Measurements from ENCODE around the gene SIN3A. TPM values are rescaled to one million over a fixed set of nuclear protein-coding genes. Genes with fewer than 3 reads are reported as not detected.

Gene SIN3A
- total RNA-seq, 1 experiment from 2014 or later: 29.4 TPM

DNA sequence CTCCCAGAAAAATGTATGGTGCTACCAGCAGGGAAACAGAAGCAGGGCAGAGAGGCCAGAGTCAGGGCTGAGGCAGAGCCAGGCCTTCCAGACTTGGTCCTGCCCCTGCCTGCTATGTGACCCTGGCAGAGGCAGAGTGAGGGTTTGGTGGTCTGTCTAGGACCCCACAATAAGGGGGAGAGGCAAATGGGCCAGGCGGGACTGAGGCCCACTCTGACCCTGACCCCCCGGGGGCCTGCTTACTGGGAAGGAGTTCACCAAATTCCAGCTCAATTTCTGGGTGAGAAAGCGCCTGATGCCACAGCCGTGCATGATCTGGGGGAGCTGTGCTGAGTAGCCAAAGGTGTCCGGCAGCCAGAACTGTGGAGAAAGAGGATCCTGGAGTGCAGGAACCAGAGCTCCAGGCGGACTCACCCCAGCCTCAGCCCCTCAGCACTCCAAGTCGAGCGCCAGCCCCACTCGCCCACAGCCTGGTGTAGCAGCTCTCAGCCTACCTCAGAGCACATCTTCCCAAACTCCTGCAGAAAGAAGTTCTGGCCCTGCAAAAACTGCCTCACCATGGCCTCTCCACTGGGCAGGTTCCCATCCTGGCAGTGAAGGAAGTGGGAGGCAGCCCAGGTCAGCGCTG, 90.0 kb downstream of the SIN3A start:
- Histone ChIP-seq H3K27ac (no peak overlapping the region), H3K4me3 (no peak overlapping the region), H3K36me3 (peaks cover 83% of the 10 kb centered on the region), H3K4me1 (replicated peaks) (no peaks in the 10 kb centered on the region), H3K9me3 (replicated peaks) (no peaks in the 10 kb centered on the region), H3K27me3 (replicated peaks) (no peaks in the 10 kb centered on the region)
- DNase-seq (ENCODE audit: low read depth in 1 of 2, low spot score in 2 of 2): no peak

DNA sequence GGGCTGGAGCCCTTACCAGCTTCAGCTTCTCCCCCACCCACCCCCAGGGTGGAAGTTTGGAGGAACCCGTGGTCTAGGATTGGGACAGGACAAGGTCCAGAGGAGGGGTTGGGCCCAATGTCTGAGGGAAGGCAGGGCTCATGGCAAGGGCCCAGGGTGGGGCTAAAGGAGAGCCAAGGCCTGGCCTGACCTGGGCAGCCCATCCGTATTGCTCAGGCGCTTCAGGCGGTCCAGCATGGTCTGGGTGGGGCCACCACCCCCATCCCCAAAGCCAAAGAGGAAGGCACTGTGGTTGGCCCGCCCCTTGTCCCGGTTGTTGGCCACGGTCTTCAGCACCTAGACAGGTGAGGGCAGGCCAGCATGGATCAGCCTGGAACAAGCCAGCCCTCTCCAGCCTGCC, 90.6 kb downstream of the SIN3A start:
- Histone ChIP-seq H3K9me3 (replicated peaks) (no peaks in the 10 kb centered on the region), H3K27ac (no peak overlapping the region), H3K27me3 (replicated peaks) (no peaks in the 10 kb centered on the region), H3K4me3 (no peak overlapping the region), H3K4me1 (replicated peaks) (no peaks in the 10 kb centered on the region), H3K36me3 (peaks cover 78% of the 10 kb centered on the region)
- DNase-seq (ENCODE audit: low read depth in 1 of 2, low spot score in 2 of 2): no peak

DNA sequence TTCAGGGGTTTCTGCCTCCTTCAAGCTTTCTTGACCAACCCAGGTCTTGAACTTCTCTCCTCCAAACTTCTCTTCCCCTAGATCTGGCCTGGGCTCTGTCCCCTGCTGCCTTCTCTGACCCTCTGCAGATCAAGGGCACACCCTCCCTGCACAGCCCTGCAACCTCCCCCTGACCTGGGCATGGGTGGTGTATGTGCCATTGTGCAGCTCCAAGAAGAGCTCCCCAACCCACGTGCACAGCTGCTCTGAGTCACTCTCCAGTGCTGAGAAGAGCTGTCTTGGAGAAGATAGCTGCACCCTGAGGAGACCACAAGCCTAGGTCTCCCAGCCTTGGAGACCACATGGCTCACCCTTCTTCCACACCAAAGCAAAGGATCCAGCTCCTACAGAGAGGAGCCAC, 91.1 kb downstream of the SIN3A start:
- H3K36me3 ChIP-seq: peaks cover 74% of the 10 kb centered on the region
- no peaks in the 10 kb centered on the region for H3K9me3 ChIP-seq (replicated peaks)
- H3K4me1 ChIP-seq (replicated peaks): no peaks in the 10 kb centered on the region
- no peak for DNase-seq (ENCODE audit: low read depth in 1 of 2, low spot score in 2 of 2)
- no peak overlapping the region for H3K27ac ChIP-seq
- no peaks in the 10 kb centered on the region for H3K27me3 ChIP-seq (replicated peaks)
- no peak overlapping the region for H3K4me3 ChIP-seq

DNA sequence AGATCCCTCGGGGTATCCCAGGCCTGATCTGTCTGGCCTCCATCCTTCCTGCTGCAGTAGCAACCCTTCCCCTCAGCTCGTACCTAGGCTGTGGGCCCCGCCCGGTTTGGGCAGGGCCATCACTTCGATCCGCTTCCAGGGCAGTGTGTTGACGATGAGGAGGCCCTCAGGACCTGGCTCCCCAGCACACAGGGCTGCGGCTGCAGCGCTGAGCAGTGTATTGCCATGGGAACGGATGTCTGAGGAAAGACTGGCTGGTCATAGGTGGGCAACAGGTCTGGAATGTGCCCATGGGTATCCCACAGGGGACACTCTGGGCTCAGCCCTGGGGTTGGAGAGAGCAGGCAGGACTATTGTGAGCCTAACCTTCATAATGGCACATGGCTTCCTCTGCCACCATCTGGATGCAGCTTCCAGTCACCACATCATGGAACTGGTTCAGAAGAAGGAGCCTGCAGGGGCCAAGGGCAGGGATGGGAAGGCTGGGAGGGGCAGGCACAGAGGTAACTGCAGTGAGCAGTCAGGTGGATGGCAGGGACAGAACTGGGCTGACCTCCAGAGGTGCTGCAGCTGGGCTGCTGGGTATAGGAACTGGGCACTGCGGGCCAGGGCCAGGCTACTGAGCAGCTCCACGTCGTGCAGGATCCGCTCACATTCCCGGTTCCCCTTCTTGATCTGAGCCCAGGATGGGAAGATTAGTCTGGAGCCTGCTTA, 91.8 kb downstream of the SIN3A start:
- H3K27ac ChIP-seq: no peak overlapping the region
- no peaks in the 10 kb centered on the region for H3K4me1 ChIP-seq (replicated peaks)
- no peak for DNase-seq (ENCODE audit: low read depth in 1 of 2, low spot score in 2 of 2)
- H3K36me3 ChIP-seq: peaks cover 67% of the 10 kb centered on the region
- no peaks in the 10 kb centered on the region for H3K9me3 ChIP-seq (replicated peaks)
- no peak overlapping the region for H3K4me3 ChIP-seq
- no peaks in the 10 kb centered on the region for H3K27me3 ChIP-seq (replicated peaks)

DNA sequence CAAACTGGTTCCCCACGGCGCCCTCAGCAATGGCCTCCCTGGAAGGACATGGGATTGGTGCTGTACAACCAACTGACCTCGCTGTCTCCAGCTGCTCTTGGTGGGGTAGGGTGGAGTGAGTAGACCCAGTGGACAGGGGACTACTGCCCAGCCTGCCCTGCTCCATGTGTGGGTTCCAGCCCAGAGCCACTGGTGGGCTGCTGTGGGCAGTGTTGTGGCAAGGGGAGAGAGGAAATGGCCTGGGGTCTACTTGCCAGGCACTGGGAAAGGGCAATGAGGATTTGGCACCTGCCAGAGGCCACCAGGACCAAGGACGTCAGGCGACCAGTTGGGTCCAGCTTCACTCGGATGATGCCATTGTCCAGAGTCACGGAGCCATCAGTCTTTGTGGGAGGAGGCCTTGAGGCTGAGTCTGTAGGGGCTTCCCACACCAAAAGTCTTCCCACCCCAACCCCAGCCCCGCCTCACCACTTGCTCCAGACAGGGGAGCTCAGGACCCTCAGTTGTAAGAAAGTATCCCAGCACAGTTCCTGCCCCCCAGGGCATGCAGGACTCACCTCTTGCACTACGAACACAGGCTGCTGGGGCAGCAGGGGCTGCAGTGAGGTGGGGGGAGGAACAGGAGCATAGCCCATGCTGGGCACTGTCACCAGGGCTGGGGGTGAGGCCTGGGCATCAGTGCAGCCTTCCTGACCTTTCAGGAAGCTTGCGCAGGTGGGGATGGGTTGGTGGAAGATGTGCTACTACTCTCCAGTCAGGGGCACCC, 92.5 kb downstream of the SIN3A start:
- peaks cover 59% of the 10 kb centered on the region for H3K36me3 ChIP-seq

DNA sequence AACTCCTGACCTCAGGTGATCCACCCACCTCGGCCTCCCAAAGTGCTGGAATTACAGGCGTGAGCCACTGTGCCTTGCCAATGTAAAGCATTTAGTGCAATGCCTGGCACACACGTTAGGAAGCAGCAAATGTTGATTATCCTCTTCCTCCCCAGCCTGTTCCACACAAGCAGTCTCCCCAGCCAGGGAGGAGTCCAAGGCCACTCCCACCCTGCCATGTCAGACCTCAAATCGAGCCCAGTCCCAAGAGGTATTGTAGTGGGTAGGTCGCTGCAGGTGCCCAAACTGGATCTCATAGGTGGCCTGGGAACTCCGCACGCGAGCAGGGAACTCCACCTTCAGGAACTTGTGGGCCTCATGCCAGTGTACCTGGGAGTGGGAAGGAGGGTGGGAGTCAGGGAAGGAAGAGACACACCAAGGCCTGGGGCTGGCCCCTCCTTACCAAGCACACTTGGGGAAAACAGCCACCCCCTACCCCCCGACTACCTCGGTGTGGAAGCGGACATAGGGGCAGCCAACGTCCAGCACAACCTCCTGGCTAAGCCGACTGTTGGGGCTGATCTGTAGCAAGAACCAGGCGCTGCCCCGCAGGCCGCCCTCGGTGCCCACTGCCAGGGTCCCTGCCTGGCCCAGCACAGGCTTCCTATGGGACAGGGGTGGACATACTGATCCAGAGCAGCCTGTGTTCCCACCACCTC, 93.4 kb downstream of the SIN3A start:
- H3K27me3 ChIP-seq (replicated peaks): no peaks in the 10 kb centered on the region
- no peaks in the 10 kb centered on the region for H3K4me1 ChIP-seq (replicated peaks)
- no peaks in the 10 kb centered on the region for H3K9me3 ChIP-seq (replicated peaks)
- no peak overlapping the region for H3K27ac ChIP-seq
- peaks cover 54% of the 10 kb centered on the region for H3K36me3 ChIP-seq
- DNase-seq (ENCODE audit: low read depth in 1 of 2, low spot score in 2 of 2): no peak
- no peak overlapping the region for H3K4me3 ChIP-seq

More for the DNA sequence above, 92.5 kb downstream of the SIN3A start:
- Histone ChIP-seq H3K4me1 (replicated peaks) (no peaks in the 10 kb centered on the region), H3K4me3 (no peak overlapping the region), H3K27ac (no peak overlapping the region), H3K9me3 (replicated peaks) (no peaks in the 10 kb centered on the region), H3K27me3 (replicated peaks) (no peaks in the 10 kb centered on the region)
- DNase-seq (ENCODE audit: low read depth in 1 of 2, low spot score in 2 of 2): no peak

DNA sequence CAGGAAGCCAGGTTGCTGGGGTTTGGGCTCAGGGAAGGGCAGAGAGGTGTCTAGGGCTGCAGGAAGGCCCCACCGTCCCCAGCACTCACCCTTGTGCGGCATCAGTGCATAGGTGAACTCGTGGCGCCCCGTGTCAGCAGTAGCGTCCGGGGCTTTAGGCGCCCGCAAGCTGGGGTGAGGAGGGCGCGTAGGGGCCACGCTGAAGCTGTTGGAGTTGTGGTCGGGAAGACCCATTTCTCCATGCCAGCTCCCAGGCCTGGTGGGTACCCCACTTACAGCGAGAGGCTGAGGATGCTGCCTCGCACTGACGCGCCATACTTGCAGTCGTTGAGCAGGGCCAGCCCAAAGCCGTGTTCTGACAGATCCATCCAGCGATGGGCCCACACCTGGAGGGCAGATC, 95.0 kb downstream of the SIN3A start:
- H3K36me3 ChIP-seq: peaks cover 40% of the 10 kb centered on the region
- DNase-seq (ENCODE audit: low read depth in 1 of 2, low spot score in 2 of 2): no peak
- no peaks in the 10 kb centered on the region for H3K4me1 ChIP-seq (replicated peaks)
- H3K9me3 ChIP-seq (replicated peaks): no peaks in the 10 kb centered on the region
- H3K27ac ChIP-seq: no peak overlapping the region
- no peak overlapping the region for H3K4me3 ChIP-seq
- H3K27me3 ChIP-seq (replicated peaks): no peaks in the 10 kb centered on the region

DNA sequence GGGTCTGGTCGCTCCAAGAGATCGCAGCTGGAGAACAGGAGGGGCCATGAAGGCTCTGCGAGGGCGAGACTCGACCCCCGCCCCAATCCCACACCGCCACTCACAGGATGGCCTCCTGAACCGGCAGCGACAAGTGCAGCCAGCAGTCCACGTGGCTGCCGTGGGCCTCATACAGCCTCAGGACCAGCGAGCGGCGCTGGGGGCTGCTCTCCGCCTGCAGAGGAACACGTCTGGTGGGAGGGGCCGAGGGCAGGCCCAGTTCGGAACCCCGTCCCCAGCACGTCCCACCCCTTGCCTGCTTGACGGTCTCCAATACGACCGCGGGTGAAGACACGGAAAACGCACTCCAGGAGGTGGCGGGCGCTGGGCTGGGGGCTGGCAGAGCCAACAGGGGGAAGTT, 95.5 kb downstream of the SIN3A start:
- Histone ChIP-seq H3K27ac (no peak overlapping the region), H3K4me1 (replicated peaks) (no peaks in the 10 kb centered on the region)
- DNase-seq (ENCODE audit: low read depth in 1 of 2, low spot score in 2 of 2): no peak

DNA sequence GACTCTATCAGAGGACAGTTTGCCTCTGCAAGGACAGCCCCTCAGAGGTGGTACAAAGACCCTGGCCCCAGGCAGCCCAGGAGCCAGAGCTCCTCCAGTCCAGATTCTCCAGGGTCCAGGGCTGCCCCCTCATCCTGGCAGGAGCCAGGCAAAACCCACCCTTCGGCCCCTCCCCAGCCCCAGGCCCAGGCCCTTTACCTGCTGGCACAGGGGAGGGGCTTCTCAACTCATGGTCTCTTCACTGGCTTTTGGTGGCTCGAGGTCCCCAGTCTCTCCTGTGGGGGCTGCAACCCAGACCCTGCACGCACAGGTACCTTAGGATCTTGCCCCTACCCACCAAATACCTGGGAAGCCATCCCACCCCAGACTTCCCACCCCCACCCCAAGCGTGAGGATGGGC, 96.1 kb downstream of the SIN3A start:
- Histone ChIP-seq H3K27ac (no peak overlapping the region), H3K27me3 (replicated peaks) (no peaks in the 10 kb centered on the region), H3K4me1 (replicated peaks) (no peaks in the 10 kb centered on the region), H3K36me3 (peaks cover 28% of the 10 kb centered on the region), H3K4me3 (no peak overlapping the region), H3K9me3 (replicated peaks) (no peaks in the 10 kb centered on the region)
- no peak for DNase-seq (ENCODE audit: low read depth in 1 of 2, low spot score in 2 of 2)

More for the DNA sequence above, 95.5 kb downstream of the SIN3A start:
- no peaks in the 10 kb centered on the region for H3K27me3 ChIP-seq (replicated peaks)
- no peak overlapping the region for H3K4me3 ChIP-seq
- H3K36me3 ChIP-seq: peaks cover 35% of the 10 kb centered on the region
- H3K9me3 ChIP-seq (replicated peaks): no peaks in the 10 kb centered on the region

DNA sequence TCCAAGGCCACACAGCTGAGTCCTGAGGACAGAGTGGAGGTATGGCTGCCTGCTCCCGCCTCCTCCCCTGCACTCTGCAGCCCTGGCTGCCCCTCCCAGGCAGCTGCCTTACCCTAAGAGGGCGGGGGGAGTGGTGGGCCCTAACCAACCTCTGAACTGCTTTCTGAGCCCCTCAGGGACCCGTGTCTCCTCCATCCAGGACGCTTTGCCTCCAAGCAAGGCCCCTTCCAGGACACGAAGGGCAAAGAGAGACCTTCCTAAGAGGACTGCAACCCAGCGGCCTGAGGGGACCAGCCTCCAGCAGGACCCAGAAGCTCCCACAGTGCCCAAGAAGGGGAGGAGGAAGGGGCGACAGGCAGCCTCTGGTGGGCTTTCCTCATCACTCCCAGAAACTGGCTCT, 97.0 kb downstream of the SIN3A start:
- Histone ChIP-seq H3K27ac (no peak overlapping the region), H3K4me1 (replicated peaks) (no peaks in the 10 kb centered on the region), H3K36me3 (peaks cover 20% of the 10 kb centered on the region), H3K4me3 (no peak overlapping the region), H3K27me3 (replicated peaks) (no peaks in the 10 kb centered on the region; the same call in 1 of the 2 replicates), H3K9me3 (replicated peaks) (no peaks in the 10 kb centered on the region)
- no peak for DNase-seq (ENCODE audit: low read depth in 1 of 2, low spot score in 2 of 2)

DNA sequence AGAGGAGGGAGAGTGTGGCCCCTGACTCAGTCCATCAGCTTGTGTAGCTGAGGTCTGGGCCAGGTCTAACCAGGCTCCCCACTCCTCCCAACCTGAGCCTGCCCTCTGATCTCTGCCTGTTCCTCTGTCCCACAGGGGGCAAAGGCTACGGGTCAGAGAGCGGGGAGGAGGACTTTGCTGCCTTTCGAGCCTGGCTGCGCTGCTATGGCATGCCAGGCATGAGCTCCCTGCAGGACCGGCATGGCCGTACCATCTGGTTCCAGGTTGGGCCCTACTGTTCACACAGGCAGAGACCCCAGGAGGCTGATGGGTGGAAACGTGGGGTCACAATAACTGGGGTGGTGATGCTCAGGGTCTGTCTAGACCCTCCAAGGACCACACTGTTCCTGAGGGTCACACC, 97.9 kb downstream of the SIN3A start:
- DNase-seq (ENCODE audit: low read depth in 1 of 2, low spot score in 2 of 2): no peak
- H3K4me3 ChIP-seq: no peak overlapping the region
- peaks cover 16% of the 10 kb centered on the region for H3K36me3 ChIP-seq
- H3K9me3 ChIP-seq (replicated peaks): no peaks in the 10 kb centered on the region
- H3K4me1 ChIP-seq (replicated peaks): peaks cover 2% of the 10 kb centered on the region
- peaks cover 7% of the 10 kb centered on the region for H3K27me3 ChIP-seq (replicated peaks)
- no peak overlapping the region for H3K27ac ChIP-seq

DNA sequence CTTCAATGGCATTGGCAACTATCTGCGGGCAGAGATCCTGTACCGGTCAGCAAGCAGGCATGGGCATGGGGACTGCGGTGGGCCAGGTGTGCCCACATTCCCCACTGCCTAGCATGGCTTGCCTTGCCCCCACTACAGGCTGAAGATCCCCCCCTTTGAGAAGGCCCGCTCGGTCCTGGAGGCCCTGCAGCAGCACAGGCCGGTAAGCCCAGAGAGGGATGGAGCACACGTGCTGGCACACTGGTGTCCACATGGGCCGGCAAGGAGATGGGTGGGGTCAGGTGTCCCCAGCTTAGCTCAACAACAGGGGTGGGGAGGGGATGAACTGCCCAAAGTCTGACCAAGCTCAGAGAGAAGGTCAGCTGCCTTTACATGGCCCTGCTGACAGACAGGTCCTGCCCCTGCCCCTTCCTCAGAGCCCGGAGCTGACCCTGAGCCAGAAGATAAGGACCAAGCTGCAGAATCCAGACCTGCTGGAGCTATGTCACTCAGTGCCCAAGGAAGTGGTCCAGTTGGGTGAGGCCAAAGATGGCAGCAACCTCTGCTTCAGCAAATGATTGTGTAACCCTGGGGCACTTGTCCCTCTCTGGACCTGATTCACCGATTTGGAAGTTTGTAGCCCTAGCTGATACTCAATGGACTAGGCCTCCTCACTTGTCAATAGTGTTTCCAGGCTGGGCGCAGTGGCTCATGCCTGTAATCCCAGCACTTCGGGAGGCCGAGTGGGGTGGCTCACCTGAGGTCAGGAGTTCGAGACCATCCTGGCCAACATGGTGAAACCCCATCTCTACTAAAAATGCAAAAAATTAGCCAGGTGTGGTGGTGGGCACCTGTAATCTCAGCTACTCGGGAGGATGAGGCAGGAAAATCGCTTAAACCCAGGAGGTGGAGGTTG, 99.1 kb downstream of the SIN3A start:
- Histone ChIP-seq H3K4me1 (replicated peaks) (peaks cover 14% of the 10 kb centered on the region), H3K4me3 (no peak overlapping the region), H3K9me3 (replicated peaks) (no peaks in the 10 kb centered on the region), H3K27ac (no peak overlapping the region), H3K36me3 (peaks cover 13% of the 10 kb centered on the region), H3K27me3 (replicated peaks) (peaks cover 18% of the 10 kb centered on the region)
- DNase-seq (ENCODE audit: low read depth in 1 of 2, low spot score in 2 of 2): no peak

Data from SJSA1 (cell line).